Type B pancreatic cell (in vitro differentiated cells): ENCODE measurements around the gene OR6J1. TPM values are rescaled to one million over a fixed set of nuclear protein-coding genes. Genes with fewer than 3 reads are reported as not detected.
"Not testable (repeated sequence)": the region's sequence is repeated elsewhere in the genome, so short reads cannot be mapped to it uniquely, and the experiment has no call there.

Experiments
- DNase-seq: peaks from one replicate; pipeline ENCODE4 v3.0.0; 2021; ENCODE audit warnings: mixed read lengths; ENCODE audit not compliant: unreplicated experiment; ENCODE audit errors: extremely low spot score
- H3K27ac Mint-ChIP-seq: 2 replicates; pipeline ENCODE4 v1.8.0; 2021; ENCODE audit warnings: mild to moderate bottlenecking, mixed read lengths
- H3K27me3 Mint-ChIP-seq: 2 replicates; pipeline ENCODE4 v1.8.0; 2021; ENCODE audit warnings: mixed read lengths
- H3K36me3 Mint-ChIP-seq: 2 replicates; pipeline ENCODE4 v1.8.0; 2021; ENCODE audit warnings: mixed read lengths
- H3K4me1 Mint-ChIP-seq: one replicate; pipeline ENCODE4 v1.8.0; 2021; ENCODE audit warnings: mixed read lengths; ENCODE audit not compliant: unreplicated experiment
- H3K4me3 Mint-ChIP-seq: 2 replicates; pipeline ENCODE4 v1.8.0; 2021; ENCODE audit warnings: mild to moderate bottlenecking, mixed read lengths
- H3K9me3 Mint-ChIP-seq: 2 replicates; pipeline ENCODE4 v1.8.0; 2021; ENCODE audit warnings: mixed read lengths
- CTCF ChIP-seq: fragments of 200-600 bp; sonication (generic); conservative IDR thresholded peaks from 2 replicates; pipeline ENCODE4 v1.5.0; 2021; ENCODE audit warnings: antibody characterized with exemption, mild to moderate bottlenecking
- total RNA-seq: library from RNA; stranded (reverse); gene quantifications from 2 replicates; pipeline ENCODE4 v1.2.1, GENCODE V29; 2021; ENCODE audit warnings: low replicate concordance

Gene OR6J1
- total RNA-seq, 1 donor from 2014 or later: not detected

- H3K9me3 Mint-ChIP-seq: peaks cover 13% of the 10 kb centered on the region
- no peak for TF ChIP-seq CTCF
- no peaks in the 10 kb centered on the region for H3K36me3 Mint-ChIP-seq
- H3K4me3 Mint-ChIP-seq: no peak overlapping the region
- no peaks in the 10 kb centered on the region for H3K4me1 Mint-ChIP-seq
- no peaks in the 10 kb centered on the region for H3K27me3 Mint-ChIP-seq
- no peak for DNase-seq
- no peak overlapping the region for H3K27ac Mint-ChIP-seq
Observed at GRCh38 chr14:22626590-22626989, 17.6 kb downstream of the OR6J1 start.

GRCh38 chr14:22623047-22623446 lies 21.1 kb downstream of the OR6J1 start:
- no peaks in the 10 kb centered on the region for H3K4me1 Mint-ChIP-seq
- H3K27me3 Mint-ChIP-seq: no peaks in the 10 kb centered on the region
- no peaks in the 10 kb centered on the region for H3K9me3 Mint-ChIP-seq
- no peak overlapping the region for H3K4me3 Mint-ChIP-seq
- TF ChIP-seq CTCF: no peak
- no peak overlapping the region for H3K27ac Mint-ChIP-seq
- no peaks in the 10 kb centered on the region for H3K36me3 Mint-ChIP-seq
- no peak for DNase-seq

- H3K4me1 Mint-ChIP-seq: no peaks in the 10 kb centered on the region
- no peaks in the 10 kb centered on the region for H3K27me3 Mint-ChIP-seq
- no peaks in the 10 kb centered on the region for H3K9me3 Mint-ChIP-seq
- H3K36me3 Mint-ChIP-seq: no peaks in the 10 kb centered on the region
- no peak overlapping the region for H3K27ac Mint-ChIP-seq
- TF ChIP-seq CTCF: no peak
- H3K4me3 Mint-ChIP-seq: no peak overlapping the region
- no peak for DNase-seq
Observed at GRCh38 chr14:22622255-22622654, 21.9 kb downstream of the OR6J1 start.

GRCh38 chr14:22615765-22616164 lies 28.4 kb downstream of the OR6J1 start:
- Mint-ChIP-seq H3K4me1 (peaks cover 15% of the 10 kb centered on the region), H3K36me3 (peaks cover 11% of the 10 kb centered on the region)
- DNase-seq, H3K4me3 Mint-ChIP-seq, H3K9me3 Mint-ChIP-seq, H3K27ac Mint-ChIP-seq, H3K27me3 Mint-ChIP-seq: not testable (repeated sequence)

- H3K4me3 Mint-ChIP-seq: peak overlapping the region; percentile 40
- TF ChIP-seq CTCF: no peak
- peaks cover 15% of the 10 kb centered on the region for H3K4me1 Mint-ChIP-seq
- H3K27ac Mint-ChIP-seq: peak overlapping the region; percentile 98
- DNase-seq: no peak
- H3K27me3 Mint-ChIP-seq: no peaks in the 10 kb centered on the region
- H3K36me3 Mint-ChIP-seq: peaks cover 22% of the 10 kb centered on the region
- no peaks in the 10 kb centered on the region for H3K9me3 Mint-ChIP-seq
Observed at GRCh38 chr14:22614240-22614799, 29.8 kb downstream of the OR6J1 start.

GRCh38 chr14:22613736-22614239 lies 30.4 kb downstream of the OR6J1 start:
- no peaks in the 10 kb centered on the region for H3K9me3 Mint-ChIP-seq
- peaks cover 15% of the 10 kb centered on the region for H3K4me1 Mint-ChIP-seq
- H3K27me3 Mint-ChIP-seq: no peaks in the 10 kb centered on the region
- H3K27ac Mint-ChIP-seq: peak overlapping the region; percentile 98
- no peak for TF ChIP-seq CTCF
- no peak for DNase-seq
- H3K4me3 Mint-ChIP-seq: peak overlapping the region; percentile 40
- H3K36me3 Mint-ChIP-seq: peaks cover 22% of the 10 kb centered on the region
